Peyer's patch (tissue), 4 donors: ENCODE data around the gene CLCN7.

ENCODE experiments used
- CTCF ChIP-seq, 6 experiments: fragments of 450-650 bp in 4 of 6; fragments of 200-600 bp in 2 of 6; sonication (generic) in 1 of 6; IDR thresholded peaks; one replicate each; pipeline ENCODE4 v1.5.1; 2017 to 2019; ENCODE audit warnings: antibody characterized with exemption in 6 of 6, mild to moderate bottlenecking in 3 of 6, moderate library complexity in 1 of 6
- POLR2A ChIP-seq, 2 donors: fragments of 450-650 bp; IDR thresholded peaks; one replicate each; pipeline ENCODE4 v1.5.1; 2017; ENCODE audit warnings: antibody characterized with exemption in 2 of 2, mild to moderate bottlenecking in 2 of 2, moderate library complexity in 2 of 2

DNA sequence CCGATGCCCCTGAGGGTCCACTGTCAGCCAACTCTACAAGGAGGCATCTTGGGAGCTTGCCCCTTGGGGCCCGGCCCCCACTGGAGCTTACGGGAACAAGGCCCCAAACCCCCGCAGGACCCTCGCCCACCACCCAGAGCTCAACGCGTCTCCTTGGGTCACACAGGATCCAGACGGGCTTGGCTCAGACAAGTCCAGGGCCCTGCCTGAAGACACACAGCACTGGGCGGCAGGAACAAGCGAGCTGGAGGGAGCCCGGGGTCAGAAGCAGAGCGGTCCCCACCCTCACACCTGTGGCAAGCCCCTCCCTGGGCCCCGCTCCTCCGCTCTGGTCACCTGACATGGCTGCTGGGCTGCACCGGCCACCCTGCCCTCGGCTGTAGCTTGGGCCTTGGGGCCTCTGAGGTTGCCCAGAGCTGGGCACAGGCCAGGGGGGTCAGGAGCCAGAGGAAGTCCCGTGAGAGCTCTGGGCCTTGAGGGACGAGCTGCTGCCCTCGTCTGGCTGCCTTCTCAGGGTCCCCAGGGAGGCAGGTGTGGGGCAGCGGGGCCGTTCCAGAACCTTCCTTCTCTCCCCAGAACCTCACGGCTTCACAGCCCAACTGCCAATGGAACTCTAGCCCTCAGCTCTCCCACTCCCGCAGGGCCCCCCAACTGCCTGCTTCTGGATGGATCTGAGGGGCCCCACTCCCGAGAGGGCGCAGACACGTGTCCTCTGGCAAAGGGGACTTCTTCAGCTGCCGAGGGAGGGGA lies 30.7 kb downstream of the CLCN7 start, which contains the start of gene CCDC154:
- TF ChIP-seq CTCF (IDR thresholded peaks at IDR 0.05) (no peak), POLR2A (IDR thresholded peaks at IDR 0.05) (no peak)
